Measurements from ENCODE around the gene TRAPPC12. TPM values are rescaled to one million over a fixed set of nuclear protein-coding genes. Genes with fewer than 3 reads are reported as not detected.

The TRAPPC12 gene
- total RNA-seq, 4 donors from 2014 or later = 125 to 157 (median 145) TPM

- Histone ChIP-seq H3K27me3 (no peaks in the 10 kb centered on the region), H3K27ac (no peak overlapping the region), H3K4me3 (no peak overlapping the region), H3K36me3 (peaks cover 0 to 30% (median 0%) of the 10 kb centered on the region in 3 donors), H3K4me1 (peaks cover 0 to 6% (median 0%) of the 10 kb centered on the region in 4 donors), H3K9me3 (no peaks in the 10 kb centered on the region)
- no peak for DNase-seq (ENCODE audit: low spot score in 2 of 2)
- no peak for TF ChIP-seq POLR2A (IDR thresholded peaks at IDR 0.05)
- TF ChIP-seq EP300 (IDR thresholded peaks at IDR 0.05) = no peak
- WGBS, 2 donors = 92 to 93% methylated on average over 10 of the region's 10 CpGs
Measured at GRCh38 chr2:3338340-3338739, 41.2 kb upstream of the TRAPPC12 start.

GRCh38 chr2:3340144-3340543, 39.4 kb upstream of the TRAPPC12 start:
- TF ChIP-seq CTCF (IDR thresholded peaks at IDR 0.05) (no peak), EP300 (IDR thresholded peaks at IDR 0.05) (no peak), POLR2A (IDR thresholded peaks at IDR 0.05) (no peak)
- peaks cover 0 to 3% (median 0%) of the 10 kb centered on the region in 4 donors for H3K4me1 ChIP-seq
- H3K36me3 ChIP-seq = peaks cover 0 to 32% (median 0%) of the 10 kb centered on the region in 3 donors
- 73 to 99% methylated on average over 10 of the region's 10 CpGs for WGBS, 2 donors
- no peak overlapping the region for H3K27ac ChIP-seq
- no peak for DNase-seq (ENCODE audit: low spot score in 2 of 2)
- H3K4me3 ChIP-seq = no peak overlapping the region
- H3K27me3 ChIP-seq = no peaks in the 10 kb centered on the region
- H3K9me3 ChIP-seq = no peaks in the 10 kb centered on the region

- 93 to 98% methylated on average over 8 of the region's 8 CpGs for WGBS, 2 donors
- TF ChIP-seq POLR2A (IDR thresholded peaks at IDR 0.05) = no peak
- H3K9me3 ChIP-seq = no peaks in the 10 kb centered on the region
- no peak for DNase-seq (ENCODE audit: low spot score in 2 of 2)
- H3K4me1 ChIP-seq = no peaks in the 10 kb centered on the region
- no peaks in the 10 kb centered on the region for H3K27me3 ChIP-seq
- H3K36me3 ChIP-seq = peaks cover 0 to 30% (median 0%) of the 10 kb centered on the region in 3 donors
- H3K27ac ChIP-seq = no peak overlapping the region
- H3K4me3 ChIP-seq = no peak overlapping the region
Measured at GRCh38 chr2:3341336-3341735, 38.2 kb upstream of the TRAPPC12 start.

GRCh38 chr2:3342324-3342723, 37.2 kb upstream of the TRAPPC12 start:
- H3K27ac ChIP-seq = no peak overlapping the region
- no peak overlapping the region for H3K4me3 ChIP-seq
- no peak for DNase-seq (ENCODE audit: low spot score in 2 of 2)
- H3K4me1 ChIP-seq = no peaks in the 10 kb centered on the region
- 95 to 96% methylated on average over 9 of the region's 9 CpGs for WGBS, 2 donors
- no peaks in the 10 kb centered on the region for H3K27me3 ChIP-seq
- H3K36me3 ChIP-seq = peaks cover 0 to 33% (median 0%) of the 10 kb centered on the region in 3 donors
- H3K9me3 ChIP-seq = no peaks in the 10 kb centered on the region
- TF ChIP-seq CTCF (IDR thresholded peaks at IDR 0.05) (no peak), POLR2A (IDR thresholded peaks at IDR 0.05) (no peak), EP300 (IDR thresholded peaks at IDR 0.05) (no peak)

- Histone ChIP-seq H3K27ac (no peak overlapping the region), H3K9me3 (no peaks in the 10 kb centered on the region), H3K27me3 (no peaks in the 10 kb centered on the region), H3K36me3 (peaks cover 0 to 34% (median 0%) of the 10 kb centered on the region in 3 donors), H3K4me1 (no peaks in the 10 kb centered on the region), H3K4me3 (no peak overlapping the region)
- no peak for DNase-seq (ENCODE audit: low spot score in 2 of 2)
- TF ChIP-seq CTCF (IDR thresholded peaks at IDR 0.05) = no peak
- TF ChIP-seq EP300 (IDR thresholded peaks at IDR 0.05) = no peak
- TF ChIP-seq POLR2A (IDR thresholded peaks at IDR 0.05) = no peak
- 92 to 94% methylated on average over 11 of the region's 11 CpGs for WGBS, 2 donors
Measured at GRCh38 chr2:3343012-3343411, 36.5 kb upstream of the TRAPPC12 start.

GRCh38 chr2:3344897-3345296, 34.6 kb upstream of the TRAPPC12 start:
- H3K4me1 ChIP-seq = no peaks in the 10 kb centered on the region
- peaks cover 0 to 42% (median 0%) of the 10 kb centered on the region in 3 donors for H3K36me3 ChIP-seq
- TF ChIP-seq POLR2A (IDR thresholded peaks at IDR 0.05) (no peak), EP300 (IDR thresholded peaks at IDR 0.05) (no peak), CTCF (IDR thresholded peaks at IDR 0.05) (no peak)
- no peaks in the 10 kb centered on the region for H3K9me3 ChIP-seq
- no peak overlapping the region for H3K4me3 ChIP-seq
- no peak overlapping the region for H3K27ac ChIP-seq
- no peaks in the 10 kb centered on the region for H3K27me3 ChIP-seq
- 60 to 68% methylated on average over 6 of the region's 6 CpGs for WGBS, 2 donors
- no peak for DNase-seq (ENCODE audit: low spot score in 2 of 2)

Measured in tibial nerve (tissue), 4 donors.